Stimulated activated CD8-positive, alpha-beta memory T cell treated with anti-CD3 and anti-CD28 coated beads, Interleukin-12 subunit alpha, Interleukin-12 subunit beta, amount 100 ng/mL, for 24 hours (primary cell): ENCODE results near the gene REPIN1.
A peak's percentile ranks its signal among the peaks of the same experiment; 100 is the strongest.

Source experiments
- DNase-seq: peaks from one replicate; pipeline ENCODE4 v3.0.0-alpha.2; 2020; ENCODE audit errors: extremely low read depth

The REPIN1 gene

GRCh38 chr7:150407588-150408392 lies 39.2 kb downstream of the REPIN1 start:
- no peak for DNase-seq

GRCh38 chr7:150408393-150409299 lies 40.0 kb downstream of the REPIN1 start:
- DNase-seq, result no peak

- DNase-seq, result no peak
These were observed 40.8 kb downstream of the REPIN1 start for GRCh38 chr7:150409300-150410030.

- no peak for DNase-seq
These were observed 41.5 kb downstream of the REPIN1 start for GRCh38 chr7:150410131-150410530.

- no peak for DNase-seq
These were observed 42.2 kb downstream of the REPIN1 start for GRCh38 chr7:150410680-150411346.

GRCh38 chr7:150411606-150412005 lies 43.0 kb downstream of the REPIN1 start:
- no peak for DNase-seq

GRCh38 chr7:150412016-150412415 lies 43.4 kb downstream of the REPIN1 start:
- DNase-seq, result no peak

GRCh38 chr7:150412518-150413488 lies 44.2 kb downstream of the REPIN1 start:
- DNase-seq, result no peak

GRCh38 chr7:150413640-150414081 lies 45.0 kb downstream of the REPIN1 start:
- no peak for DNase-seq

GRCh38 chr7:150415161-150416153 lies 46.8 kb downstream of the REPIN1 start:
- no peak for DNase-seq

GRCh38 chr7:150417239-150417638 lies 48.6 kb downstream of the REPIN1 start:
- DNase-seq, result no peak

GRCh38 chr7:150417863-150418262 lies 49.2 kb downstream of the REPIN1 start:
- no peak for DNase-seq

GRCh38 chr7:150420242-150420641 lies 51.6 kb downstream of the REPIN1 start:
- DNase-seq, result no peak

- peak; percentile 47 for DNase-seq
These were observed 52.5 kb downstream of the REPIN1 start for GRCh38 chr7:150420987-150421674.

GRCh38 chr7:150421831-150422230 lies 53.2 kb downstream of the REPIN1 start:
- DNase-seq, result no peak
